CD4-positive, alpha-beta T cell treated with Interleukin-17A for 4 hours (primary cell): ENCODE data around the gene COL27A1.

Source experiments
- DNase-seq: peaks from one replicate; pipeline ENCODE4 v3.0.0-alpha.2; 2020; ENCODE audit warnings: mixed read lengths

The COL27A1 gene

DNA sequence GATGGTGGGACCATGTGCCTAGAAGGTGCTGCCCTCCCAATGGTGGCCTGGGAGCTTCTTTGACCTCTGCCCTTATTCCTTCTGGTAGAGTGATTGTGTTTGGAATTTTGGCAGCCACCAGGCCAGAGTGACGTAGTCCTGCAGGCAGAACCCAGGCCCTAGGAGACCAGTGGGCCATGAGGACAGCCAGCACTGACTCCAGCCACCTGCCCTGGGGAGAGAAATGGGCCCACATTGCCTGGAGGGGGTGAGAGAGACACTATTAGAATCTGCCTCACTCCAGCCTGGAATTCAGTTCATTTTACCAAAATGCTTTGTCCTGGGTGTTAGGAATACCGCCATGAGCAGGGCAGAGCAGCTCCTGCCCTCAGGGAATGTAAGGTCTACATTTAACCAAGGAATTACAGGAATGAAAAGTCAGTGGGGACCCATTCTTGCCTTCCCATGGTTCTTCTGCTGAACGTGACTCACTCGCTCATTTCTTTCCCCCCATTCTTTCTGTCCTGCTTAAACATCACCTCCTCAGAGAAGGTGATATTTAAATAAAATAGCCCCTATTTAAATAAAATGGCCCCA lies 5.5 kb upstream of the COL27A1 start:
- DNase-seq = no peak

DNA sequence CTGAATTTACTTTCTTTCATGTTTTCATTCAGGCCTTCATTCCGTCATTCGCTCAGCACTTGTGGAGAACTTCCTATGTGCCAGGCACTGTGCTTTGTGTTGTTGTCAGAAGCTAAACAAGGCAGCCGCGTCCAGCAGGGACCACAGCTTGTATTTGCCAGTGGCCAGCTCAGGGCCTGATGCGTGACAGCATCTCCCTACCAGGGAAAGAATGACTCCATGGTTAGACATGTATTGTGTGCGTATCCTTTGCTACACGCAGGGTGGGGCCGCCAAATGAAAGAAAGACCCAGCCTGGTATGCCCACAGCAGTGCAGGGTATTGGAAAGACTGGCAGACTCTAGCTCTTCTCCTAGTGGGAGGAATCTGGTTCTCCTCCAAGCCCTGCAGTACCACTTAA lies 4.7 kb upstream of the COL27A1 start:
- DNase-seq = no peak

- no peak for DNase-seq
Measured at GRCh38 chr9:114151426-114151956, 3.8 kb upstream of the COL27A1 start.

- DNase-seq = no peak
Measured at GRCh38 chr9:114153761-114154599, 1.4 kb upstream of the COL27A1 start.

GRCh38 chr9:114154600-114155102 lies 686 bp upstream of the COL27A1 start:
- no peak for DNase-seq

DNA sequence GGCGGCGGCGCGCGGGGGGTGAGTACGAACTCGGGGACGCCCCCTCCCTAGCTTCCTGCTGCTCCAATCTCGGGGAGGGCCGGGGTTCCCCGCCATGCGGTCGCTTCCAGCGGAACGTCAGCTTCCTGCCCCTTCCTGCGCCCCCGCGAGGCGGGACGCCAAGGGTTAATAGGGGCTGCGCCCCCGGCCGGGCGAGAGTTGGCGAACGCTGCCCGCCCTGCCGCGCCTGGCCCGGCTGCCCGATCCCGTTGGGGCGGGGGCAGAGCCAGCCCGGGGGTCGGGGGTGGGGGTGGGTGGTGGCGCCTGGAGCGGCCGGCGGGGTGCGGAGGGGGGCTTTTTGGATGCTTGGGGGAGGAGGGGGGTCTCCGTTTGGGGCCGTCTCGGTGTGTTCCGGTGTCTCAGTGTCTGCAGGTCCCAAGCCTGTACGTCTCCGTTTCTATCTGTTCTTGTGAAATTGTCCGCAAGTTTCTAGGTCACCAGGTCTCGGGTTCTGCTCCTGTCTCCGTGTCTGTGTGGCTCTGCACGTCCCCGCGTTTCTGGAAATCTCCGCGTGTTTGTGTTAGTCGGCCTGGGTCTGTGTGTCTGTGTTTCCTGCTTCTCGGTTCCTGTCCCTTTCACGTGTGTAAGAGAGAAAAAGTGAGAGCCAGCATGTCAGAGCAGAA lies 789 bp downstream of the COL27A1 start:
- peak; percentile 44 for DNase-seq

GRCh38 chr9:114156657-114157421 lies 1.5 kb downstream of the COL27A1 start:
- DNase-seq = no peak

DNA sequence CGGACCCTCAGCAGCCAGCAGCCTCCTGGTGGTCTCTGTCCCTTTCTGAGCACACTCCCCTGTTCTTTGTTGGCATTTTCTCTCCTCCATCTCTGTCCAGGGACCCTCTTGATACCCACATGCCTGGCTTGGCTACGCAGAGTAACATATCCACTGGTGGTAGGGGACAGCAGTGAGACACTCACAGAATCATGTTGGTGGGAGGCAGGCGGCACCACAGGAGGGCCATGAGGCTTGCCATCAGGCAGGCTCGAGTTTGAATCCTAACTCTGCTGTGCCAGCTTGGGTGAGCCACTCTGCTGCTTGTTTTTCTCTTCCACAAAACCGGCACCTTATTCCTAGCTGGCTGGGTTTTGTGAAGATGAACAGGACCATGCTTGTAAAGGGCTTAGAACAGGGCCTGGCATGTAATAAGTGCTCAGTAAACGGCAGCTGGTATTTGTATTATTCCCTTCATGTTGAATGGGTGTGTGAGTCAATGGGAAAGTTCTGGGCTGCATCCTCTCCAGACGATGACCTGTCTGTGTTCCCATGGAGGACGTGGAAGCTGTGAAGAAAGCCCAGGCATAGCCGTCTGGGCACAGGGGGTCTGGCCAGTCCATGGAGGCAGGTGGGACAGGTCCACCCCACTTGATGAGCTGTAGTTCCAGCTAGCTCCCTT lies 2.3 kb downstream of the COL27A1 start:
- DNase-seq = no peak

- no peak for DNase-seq
Measured at GRCh38 chr9:114158482-114159130, 3.3 kb downstream of the COL27A1 start.

- no peak for DNase-seq
Measured at GRCh38 chr9:114159691-114160090, 4.4 kb downstream of the COL27A1 start.

- DNase-seq = no peak
Measured at GRCh38 chr9:114161513-114161912, 6.2 kb downstream of the COL27A1 start.

DNA sequence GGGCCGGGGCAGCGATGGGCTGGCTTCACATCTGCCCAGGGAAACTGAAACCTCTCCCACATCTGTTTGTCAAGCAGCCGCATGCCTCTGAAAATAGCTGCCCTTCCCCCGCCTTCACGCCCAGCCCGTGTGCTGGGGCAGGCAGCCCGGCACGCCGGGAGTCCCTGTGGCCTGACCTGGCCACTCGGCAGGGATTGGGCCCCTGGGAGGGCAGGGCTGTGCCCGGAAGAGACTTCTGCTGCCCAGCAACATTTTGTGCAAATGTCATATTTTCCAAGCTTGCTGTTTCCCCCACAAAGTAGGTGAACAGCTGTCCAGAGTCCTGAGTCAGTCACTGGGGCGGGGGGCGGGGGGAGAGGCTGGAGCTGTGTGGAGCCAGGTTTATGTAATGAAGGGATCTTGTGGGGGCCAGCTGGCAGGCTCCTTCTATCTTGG lies 8.2 kb downstream of the COL27A1 start:
- DNase-seq = no peak

DNA sequence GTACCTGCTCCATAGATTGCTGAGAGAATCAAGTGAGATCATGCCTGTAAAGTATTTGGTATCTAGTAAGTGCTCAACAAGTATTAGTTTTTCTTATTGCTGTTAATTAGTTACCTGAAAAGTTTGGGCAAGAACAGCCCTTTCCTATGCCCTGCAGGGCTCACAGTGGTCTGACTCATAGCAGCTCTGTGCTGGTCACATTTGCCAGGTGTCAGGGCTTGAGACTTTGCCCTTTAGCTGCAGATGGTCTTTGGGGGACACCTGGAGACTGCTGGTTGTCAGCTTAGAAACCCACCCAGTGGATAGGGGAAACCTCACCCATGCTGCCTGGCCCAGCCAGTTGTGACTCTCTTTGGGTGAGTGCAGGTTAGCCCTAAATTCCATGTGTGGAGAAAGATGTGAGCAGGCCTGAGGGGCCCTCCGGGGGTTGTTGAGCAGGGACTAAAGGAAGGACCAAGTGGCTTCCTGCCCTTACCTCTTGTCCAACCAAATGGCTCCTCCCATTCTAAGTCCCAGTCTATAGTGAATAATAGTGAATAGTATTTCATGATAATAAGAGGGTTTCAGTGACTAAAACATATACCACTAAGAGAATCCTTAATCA lies 9.0 kb downstream of the COL27A1 start:
- no peak for DNase-seq

DNA sequence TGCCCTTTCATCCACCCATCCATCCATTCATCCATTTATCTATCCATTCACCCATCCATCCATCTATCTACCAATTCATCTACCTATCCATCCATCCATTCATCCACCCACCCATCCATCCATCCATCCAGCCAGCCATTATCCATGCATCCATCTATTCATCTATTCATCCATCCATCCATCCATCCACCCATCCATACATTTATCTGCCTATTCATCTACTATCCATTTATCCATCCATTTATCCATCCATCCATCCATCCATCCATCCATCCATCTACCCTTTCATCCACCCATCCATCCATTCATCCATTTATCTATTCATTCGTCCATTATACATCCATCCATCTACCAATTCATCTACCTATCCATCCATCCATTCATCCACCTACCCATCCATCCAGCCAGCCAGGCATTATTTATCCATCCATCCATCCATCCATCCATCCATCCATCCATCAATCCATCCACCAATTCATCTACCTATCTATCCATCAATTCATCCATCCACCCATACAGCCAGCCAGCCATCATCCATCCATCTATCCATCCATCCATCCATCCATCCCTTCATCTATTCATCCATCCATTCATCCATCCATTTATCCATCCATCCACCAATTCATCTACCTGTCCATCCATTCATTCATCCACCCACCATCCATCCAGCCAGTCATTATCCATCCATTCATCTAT lies 10.2 kb downstream of the COL27A1 start:
- DNase-seq = no peak

GRCh38 chr9:114166103-114166470 lies 10.8 kb downstream of the COL27A1 start:
- DNase-seq = no peak

DNA sequence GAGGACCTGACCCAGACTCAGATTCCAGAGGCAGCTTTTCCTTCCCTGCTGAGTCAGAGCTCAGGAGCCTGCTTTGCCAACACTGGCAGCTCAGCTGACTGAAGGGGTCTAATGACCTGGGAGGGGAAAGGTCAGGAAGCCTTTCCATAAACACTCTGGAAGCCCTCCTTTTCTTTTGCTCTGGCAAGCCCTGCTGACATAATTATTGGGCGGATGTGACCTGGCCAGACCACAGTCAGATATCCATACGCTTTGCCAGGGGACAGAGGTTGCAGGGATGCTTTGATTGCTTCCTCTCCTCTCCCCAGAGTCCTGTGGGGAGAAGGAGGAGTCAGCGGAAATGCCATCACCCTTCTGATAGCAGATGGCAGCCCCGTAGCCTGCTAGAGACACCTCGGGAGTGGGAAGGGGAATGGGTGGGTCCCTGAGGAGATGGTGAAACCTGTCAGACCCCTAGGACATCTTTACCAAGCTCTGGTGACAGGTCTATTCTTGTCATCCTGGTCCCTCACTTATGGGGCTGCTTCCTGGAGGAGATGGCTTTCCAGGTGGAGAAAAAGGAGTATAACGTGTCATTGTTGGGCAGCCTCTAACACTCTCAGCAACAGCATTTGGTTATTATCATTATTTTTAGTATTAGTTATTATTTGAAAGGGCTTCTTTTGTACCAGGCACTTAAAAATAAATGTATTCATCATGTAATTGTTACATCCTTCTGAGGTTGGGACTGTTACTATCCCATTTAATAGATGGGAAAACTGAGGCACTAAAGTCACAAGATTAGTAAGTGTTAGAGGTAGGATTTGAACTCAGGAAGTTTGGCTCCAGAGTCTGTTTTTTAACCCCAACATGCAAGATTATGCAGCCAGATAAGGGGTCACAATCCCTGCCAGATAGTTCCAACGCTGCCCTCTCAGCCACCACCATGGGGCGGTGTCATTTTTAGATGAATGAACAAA lies 11.6 kb downstream of the COL27A1 start:
- no peak for DNase-seq

- no peak for DNase-seq
Measured at GRCh38 chr9:114167591-114168091, 12.3 kb downstream of the COL27A1 start.

- no peak for DNase-seq
Measured at GRCh38 chr9:114168281-114169028, 13.1 kb downstream of the COL27A1 start.
